HG03064 (cell line): ENCODE measurements around the gene SGCA.

Source experiments
- ATAC-seq: cut with Tn5 transposase; IDR thresholded peaks from one replicate; pipeline ENCODE4 v1.9.1; 2021; ENCODE audit warnings: low read depth; ENCODE audit not compliant: unreplicated experiment

Gene SGCA

DNA sequence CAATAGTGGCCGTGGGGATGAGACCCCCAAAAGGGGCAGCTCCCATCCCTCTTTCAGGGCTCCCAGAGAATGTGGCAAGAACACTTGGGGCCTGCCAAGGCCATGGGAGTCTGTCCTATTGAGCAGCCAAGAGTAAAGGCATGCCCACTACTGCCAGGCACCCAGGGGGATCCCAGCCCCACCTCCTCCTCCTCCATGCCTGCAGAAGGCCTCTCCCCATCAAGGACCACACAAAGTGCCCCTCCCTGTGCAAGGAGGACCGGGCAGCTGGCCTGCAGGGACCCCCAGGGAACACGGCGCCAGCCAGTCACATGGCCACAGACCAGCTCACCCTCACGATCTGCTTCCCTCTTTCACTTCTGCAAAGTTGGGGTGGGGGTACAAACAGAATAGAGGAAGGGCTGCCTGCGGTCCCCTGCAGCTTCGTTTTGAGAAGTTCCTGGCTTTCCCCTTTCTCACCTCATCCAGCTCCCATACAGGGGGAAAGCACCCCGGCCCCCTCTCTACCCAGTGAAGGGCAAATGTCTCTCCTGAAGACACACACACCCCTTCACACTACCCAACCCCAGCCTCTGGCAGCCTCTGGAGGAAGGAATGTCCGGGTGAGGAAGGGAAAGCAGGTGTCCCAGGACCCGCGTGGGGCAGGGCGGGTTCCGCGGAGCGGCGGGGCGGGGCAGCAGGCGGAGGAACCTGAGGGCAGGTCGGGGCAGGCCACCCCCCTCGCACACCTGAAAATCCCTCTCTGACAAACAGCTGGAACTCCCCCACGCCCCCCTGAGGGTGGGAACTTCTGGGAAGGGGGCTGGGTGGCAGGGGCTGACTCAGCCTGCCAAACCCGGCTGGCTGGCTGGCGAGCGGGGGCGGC, 17.3 kb upstream of the SGCA start:
- peak; percentile 33 for ATAC-seq

DNA sequence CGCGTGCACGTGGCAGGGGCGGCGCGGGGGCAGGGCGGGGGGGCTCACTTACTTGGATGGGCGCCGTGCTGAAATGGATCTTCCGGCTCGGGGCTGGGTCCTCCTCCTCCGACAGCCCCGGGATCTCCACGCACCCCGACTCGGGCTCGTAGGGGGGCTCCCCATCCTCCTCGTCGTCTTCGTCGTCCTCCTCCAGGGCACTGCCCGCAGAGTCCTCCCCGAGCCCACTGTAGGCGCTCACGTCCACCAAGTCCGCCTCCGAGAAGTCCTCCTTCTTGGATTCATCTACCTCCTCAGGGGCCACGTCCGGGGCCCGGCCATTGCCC, 16.8 kb upstream of the SGCA start:
- no peak for ATAC-seq

DNA sequence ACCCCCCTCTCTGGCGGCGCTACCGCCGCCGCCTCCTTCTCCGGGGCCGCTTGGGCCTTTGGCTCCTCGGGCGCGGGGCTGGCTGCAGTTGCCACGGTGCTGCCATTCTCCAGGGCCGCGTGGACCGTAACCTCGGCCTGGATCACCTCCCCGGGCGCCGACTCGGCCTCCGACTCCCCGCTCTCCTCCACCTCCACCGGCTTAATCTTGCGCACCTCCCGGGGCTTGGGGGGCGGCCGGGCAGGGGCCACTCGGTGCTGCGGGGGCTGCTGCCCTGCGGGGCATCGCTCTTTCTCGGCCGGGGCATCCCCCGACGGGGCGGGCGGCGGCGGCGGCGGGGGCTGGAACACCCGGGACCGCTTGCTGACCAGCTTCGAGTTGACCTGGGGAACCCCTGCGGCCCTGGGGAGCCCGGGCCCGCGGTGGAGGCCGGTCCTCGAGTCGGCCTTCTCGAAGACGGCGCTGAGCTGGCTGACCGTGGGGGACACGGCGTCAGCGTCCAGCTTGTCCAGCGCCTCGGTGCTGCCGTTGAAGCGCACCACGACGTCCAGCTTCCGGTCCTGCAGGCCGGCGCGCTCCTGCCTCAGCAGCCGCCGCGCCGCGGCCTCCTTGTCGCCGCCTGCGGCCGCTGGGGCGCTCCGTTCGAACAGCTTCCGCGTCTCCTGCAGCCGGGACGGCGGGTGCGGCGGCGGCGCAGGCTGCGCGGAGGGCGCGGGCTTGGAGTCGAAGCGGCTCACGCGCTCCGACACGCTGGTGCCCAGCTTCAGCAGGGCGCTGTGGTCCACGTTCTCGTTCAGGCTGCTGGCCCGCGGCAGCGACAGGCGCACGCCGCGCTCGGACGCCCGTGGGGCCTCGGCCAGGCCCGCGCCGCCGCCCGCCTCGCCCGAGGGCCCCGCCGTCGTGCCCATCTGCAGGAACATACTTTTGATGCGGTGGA, 16.1 kb upstream of the SGCA start:
- no peak for ATAC-seq

DNA sequence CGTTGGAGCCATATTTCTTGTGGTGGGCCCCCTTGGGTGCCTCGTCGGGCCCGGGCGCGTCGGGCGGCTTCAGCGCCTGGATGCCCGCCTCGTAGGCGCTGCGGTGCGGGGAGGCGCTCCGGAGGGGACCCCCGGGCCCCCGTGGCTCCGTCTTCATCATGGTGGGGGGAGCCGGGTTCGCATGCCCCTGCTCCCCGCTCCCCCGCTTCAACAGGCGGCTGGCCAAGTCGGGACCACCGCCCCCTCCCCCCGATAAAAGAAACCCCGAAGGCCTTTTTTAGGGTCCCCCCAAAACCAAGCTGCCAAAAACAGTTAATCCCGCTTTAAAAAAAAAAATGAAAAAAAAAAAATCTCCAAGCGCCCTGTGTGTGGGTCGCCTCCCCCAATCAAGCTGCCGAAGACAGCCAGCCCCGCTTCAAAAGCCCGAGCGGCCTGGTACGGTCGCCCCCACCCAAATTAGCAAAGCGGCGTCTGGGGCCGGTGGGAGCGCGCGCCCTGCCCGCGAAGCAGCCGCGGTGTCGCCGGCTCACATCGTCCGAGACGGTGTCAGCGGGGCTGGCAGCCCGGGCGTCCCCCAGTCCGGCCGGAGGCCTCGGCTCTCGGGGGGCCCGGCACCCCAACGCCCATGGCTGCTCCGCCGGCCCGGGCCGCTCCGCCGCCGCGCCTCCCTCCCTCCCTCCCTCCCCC, 15.3 kb upstream of the SGCA start, which contains the start of gene PPP1R9B:
Gene PPP1R9B (minus strand): TSS at position 324 of the 687 bp plus-strand sequence. CDS start 164 bp downstream, at position 160.
- no peak for ATAC-seq

DNA sequence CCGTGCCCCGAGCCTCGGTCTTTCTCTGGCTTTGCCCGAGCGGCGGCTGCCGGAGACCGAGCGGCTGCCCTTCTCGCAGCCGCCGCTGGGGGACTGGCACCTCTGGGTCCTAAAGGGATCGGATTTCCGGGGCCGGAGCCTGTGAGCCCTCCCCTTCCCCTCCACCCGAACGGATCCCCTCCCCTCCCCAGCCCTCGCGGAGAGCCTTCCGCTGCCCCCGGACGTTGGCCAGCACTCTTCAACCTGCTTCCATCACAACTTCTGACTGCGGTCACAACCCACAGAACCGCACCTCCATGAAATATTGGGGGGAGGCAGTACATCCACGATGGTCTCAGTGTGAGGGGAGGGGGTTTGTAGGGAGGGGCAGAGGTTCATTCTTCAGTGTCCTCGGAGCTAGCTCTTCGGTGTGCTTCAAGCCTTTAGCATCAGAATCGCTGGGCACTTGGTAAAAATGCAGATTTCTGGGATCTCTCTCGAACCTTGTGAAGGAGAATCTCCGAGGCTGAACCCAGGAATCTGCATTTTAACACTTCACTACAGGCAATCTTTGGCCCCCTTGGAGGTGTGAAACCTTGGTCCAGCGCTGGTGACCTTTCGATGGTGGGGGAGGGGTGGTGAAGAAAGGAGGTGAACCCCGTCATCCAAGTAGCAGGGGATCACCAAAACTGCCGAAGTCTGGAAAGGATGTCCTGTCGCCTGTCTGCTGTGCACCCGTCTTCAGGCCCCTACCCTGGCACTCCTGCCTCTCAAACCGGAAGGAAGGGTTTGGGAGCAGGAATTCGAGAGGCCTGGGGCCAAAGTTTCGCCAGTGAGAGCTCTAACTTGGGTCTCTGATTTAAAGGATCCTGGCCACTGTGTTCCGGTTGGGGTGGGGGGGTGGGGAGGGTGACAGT, 14.5 kb upstream of the SGCA start:
- ATAC-seq: no peak

DNA sequence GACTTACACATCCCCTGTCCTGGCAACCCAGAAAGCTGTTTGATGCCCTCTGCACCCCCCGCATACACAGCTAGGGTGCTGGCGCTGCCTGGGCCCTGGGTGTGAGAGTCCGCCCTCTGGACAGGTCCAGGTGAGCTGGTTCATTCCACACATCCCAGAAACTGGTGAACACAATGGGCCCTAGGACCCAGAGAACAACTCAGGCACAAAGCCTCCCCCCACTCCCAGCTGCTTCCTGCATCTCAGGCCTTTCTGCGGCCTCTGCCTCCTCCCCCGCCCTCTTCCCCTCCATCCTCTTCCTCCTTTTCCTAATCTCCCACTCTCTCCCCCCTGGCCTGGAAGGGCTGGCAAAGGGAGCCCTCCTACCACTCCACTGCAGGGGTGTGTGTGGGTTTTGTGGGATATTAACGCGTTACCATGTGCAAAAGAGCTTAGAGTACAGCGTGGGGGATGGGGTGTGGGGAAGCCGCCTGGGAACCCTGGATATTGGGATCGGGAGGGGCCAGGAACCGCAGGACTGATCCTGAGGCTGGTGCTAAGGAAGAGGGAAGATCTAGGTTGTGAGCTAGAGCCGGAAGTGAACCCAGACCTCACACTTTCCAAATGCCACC, 13.8 kb upstream of the SGCA start:
- no peak for ATAC-seq

DNA sequence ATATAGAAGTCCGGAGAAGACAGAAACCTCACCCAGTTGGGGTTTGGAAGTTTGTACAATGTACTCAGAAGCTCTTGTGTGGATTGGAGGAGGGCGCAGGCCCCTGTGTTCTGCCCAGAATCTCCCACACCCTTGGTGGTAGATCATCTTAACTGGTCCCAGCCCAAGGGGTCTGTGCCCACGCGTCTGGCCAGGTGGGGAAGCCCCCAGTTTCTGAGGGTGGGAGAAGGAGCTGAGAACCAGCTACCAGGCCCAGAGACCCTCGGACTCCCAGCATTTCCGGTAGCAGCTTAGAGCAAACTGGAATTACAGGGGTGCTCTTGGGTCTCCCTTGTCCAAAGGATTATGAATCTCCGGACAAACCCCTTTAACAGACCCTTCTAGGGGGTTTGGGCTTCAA, 13.1 kb upstream of the SGCA start:
- no peak for ATAC-seq

DNA sequence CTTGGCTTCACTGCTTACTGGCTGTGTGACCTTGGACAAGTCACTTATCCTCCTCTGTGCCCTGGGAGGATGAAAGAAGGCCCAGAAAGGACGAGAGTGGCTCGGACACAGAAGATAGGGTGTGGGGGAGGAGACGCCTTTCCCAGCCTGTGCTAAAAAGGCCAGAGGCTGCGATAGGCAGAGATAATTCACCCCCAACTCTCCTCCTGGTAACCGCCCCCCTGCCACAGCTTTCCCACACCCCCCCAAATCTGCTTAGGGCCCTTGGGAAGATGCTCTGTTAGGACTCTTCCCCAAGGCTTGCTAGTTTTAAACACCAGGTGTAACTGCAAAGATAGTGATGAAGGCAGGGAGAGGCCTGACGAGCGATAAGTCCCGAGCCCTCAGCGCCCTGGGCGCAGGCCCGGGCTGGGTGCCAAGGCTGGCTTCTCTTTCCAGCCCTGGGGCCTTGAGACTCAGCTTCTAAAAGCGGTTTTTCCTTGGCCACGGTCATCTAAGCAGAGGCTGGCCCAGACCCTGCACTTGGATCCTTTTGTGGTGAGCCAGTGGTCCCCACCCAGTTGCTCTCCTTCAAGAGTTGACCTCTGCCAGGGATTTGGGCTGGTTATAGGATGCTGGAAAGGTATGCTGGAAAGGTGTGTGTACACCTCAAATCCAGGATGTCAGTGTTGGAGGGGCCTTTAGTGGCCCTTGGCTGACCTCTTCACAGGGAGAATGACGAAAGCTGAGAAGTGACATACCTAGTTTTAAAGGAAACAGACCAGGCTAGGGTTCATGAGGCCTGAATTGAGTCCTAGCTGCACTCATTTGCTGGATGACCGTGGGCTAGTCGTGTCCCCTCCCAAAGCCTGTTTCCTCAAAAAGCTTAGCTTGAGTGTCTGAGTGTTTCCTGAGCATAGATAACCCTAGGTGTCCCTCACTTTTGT, 11.9 kb upstream of the SGCA start:
- ATAC-seq: no peak

DNA sequence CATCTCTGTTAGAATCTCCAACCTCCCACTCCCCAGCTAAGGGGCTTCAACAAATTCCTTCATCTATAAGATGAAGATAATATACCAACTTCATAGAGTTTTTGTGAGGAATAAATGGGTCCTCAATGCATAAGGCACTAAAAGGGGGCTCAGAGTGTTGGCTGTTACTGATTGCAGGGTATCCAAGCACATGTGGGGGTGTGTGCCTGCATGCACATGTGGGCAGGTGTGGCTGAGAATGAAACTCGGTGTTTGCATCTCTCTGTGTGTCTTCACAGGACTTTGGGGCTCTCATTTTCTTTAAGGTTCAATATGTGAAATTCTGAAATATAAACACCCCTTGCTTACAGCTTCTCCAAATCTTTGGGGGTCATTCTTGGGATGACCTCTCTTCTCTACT, 11.2 kb upstream of the SGCA start:
- ATAC-seq: no peak

DNA sequence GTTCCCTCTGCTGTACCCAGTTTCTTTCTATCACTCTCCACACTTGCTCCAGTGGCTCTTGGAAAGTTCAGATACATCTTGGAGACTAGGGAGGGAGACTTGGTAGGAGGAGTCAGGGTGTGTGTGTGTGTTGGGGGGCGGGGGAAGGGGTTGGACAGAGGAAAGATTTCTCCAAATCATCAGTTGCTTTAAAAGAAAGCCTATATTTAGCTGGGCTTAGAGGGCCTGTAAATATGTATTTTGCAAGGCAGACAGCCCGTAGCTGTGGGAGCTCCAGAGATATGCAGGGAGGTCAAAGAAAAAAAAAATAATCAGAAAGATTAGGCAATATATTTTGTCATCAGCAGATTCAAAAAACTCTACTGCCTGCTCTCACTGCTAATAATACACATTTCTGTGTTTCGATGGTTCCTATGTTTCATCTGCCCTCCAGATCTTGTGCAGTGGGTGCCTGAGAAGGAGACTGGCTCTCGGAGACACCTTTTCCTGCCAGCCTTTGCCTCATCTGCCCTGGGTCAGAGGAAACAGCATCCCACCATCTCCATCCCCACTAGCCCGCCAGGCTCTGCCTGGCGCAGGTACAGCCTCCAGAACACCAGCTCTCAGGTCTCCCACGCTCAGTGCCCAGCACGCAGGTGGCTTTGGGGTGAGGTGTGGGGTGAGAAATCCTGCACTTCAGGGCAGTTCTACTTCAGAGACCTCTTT, 10.5 kb upstream of the SGCA start:
- no peak for ATAC-seq

DNA sequence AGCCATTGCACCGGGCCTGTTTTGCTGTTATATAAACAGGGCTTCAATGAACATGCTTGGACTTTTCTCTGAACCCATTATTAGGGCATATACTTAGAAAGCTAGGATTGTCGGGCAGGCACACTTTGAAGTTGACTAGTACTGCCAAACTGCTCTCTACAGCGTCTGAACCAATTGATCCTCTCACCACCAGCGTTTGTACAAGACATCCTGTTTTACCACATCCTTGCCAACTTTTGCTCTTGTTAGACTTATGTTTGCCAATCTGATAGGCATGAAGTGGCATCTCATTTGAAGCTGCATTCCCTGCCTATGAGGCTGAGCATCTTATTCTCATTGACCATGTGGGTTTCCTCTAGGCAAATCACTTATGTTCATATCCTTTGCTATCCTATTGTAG, 7.9 kb upstream of the SGCA start:
- ATAC-seq: no peak

DNA sequence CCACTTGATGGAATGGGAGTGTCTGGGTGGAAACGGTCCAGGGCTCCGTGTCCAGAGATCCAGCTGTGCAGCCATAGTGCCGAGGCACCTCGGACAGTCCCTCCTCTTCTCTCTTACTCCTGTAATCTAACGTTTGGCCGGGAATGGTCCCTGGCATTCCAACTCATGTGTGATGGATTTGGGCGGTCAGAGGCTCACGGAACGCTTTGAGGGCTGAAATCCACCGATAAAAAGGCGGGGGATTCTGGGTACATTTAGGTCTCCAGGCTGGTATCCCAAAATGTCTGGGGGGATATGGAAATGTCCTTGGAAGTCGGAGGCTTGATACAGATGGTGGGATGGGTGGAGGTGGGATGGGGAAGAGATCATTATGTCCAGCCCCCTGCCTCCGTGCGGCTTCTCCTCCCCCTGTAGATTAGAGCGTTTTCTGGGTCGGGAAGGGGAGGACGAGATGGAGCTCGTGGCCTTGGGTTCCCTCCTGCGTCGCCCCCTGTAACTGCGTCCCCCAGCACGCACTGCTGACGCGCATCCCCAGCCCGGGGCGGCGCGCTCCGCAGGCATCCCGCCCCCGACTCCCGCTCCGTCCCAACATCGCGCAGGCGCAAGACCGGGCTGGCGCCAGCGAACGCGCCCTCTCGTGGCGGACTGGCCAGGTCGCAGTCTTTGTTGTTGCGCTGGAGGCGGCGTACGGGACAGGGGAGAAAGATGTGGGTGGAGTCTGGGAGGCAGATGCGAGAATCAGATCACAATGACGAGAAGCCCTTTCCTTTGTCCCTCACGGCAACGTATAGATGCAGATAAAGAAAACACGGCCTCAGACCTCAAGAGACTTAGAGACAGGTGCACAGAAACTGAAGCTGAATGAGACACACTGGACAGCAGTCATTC, 4.5 kb upstream of the SGCA start:
- peak; percentile 82 for ATAC-seq

DNA sequence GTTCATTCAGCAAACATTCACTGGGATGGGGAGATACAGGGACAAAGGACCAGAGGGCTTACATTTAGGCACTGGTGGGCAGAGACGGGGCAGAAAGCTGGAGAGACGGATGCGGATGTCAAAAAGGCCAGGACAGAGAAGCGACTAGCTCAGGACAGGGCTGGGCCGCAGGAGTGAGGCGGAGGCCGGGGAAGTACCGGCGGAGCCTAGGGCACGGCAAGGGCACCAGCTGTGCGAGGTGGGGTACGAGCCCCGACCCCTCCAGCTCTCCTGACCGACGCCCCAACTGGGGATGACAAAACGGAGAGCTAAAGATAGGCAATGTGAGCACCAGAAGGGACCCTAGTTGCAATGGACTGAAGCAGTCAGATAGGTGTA, 3.9 kb upstream of the SGCA start:
- ATAC-seq: no peak

DNA sequence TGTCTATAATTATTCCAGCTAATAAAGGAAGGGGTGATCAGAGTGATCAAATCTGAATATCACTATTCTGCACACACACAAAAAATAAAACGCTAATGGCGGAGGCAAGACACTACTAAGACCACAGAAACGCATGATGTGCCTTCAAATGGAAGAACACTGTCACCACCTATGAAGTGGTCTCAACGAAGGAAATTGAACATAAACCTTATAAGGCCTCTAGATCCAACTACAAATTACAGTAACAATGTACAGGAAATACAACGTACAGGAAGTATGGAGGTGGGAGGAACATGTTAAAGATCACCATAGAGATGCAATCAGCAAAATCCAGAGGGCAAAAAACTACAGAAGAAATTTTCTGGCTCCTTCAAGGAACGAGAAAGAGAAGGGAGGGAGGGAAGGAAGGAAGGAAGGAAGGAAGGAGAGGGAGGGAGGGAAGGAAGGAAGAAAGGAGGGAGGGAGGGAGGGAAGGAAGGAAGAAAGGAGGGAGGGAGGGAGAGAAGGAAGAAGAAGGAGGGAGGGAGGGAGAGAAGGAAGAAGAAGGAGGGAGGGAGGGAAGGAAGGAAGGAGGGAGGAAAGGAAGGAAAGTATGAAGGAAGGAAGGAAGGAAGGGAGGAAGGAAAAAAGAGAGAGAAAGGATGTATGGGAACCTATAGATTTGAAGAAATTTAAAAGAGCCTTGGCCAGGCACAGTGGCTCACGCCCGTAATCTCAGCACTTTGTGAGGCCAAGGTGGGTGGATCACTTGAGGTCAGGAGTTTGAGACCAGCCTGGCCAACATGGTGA, 3.1 kb upstream of the SGCA start:
- ATAC-seq: no peak

DNA sequence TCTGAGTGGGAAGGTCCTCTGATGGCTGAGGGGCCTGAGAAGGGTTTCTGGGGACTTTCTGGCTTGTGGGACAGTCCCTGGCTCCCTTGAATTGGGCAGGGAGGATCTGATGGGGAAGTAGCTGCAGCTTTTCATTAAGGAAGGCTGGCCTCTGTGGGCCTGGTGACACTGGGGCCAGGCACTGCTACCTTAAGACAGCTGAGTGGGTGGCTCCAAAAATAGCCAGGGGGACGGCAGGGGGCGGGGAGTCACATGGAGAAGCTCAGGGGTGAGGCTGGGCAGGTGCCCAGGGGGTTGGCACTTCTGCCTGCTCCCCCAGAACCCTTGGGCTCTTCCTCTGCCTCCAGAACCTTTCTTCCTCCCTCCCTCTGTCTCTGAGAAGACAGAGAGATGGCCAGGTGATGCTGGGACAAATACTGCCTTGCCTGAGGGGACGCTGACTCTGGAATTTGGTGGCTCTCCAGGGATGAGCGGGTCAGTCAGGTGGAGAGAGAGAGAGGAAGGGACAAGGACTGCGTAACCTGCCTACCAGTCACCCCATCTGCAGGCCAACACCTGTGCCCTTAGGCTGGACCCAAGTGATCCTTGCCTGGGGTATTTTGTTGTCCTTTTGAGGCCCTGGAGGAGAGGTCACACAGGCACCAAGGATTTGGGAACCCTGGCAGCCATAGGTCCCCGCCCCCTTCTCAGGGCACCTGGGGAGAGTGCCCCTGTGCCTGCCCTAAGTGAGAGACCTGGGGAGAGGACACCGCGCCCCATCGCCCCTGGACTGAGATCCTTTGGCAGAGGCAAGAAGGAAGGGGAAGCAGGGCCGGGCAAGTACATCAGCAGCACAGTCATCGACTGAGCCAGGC, 1.7 kb upstream of the SGCA start:
- no peak for ATAC-seq

DNA sequence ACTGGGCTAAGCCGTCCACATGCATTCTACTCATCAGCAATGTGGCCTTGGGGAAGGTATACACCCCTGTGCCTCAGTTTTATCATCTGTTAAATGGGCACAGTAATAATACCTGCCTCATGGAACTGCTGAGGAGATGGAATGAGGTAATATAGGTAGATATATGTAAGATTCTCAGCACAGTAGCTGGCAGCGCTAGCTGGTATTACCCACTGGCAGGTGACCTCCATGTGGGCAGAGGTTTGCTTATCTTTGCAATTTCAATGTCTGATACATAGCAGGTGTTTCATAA, 1.2 kb upstream of the SGCA start:
- no peak for ATAC-seq
